ENCODE measurements around the gene TECPR2. TPM values are rescaled to one million over a fixed set of nuclear protein-coding genes. Genes with fewer than 3 reads are reported as not detected.

TECPR2 gene, protein sequence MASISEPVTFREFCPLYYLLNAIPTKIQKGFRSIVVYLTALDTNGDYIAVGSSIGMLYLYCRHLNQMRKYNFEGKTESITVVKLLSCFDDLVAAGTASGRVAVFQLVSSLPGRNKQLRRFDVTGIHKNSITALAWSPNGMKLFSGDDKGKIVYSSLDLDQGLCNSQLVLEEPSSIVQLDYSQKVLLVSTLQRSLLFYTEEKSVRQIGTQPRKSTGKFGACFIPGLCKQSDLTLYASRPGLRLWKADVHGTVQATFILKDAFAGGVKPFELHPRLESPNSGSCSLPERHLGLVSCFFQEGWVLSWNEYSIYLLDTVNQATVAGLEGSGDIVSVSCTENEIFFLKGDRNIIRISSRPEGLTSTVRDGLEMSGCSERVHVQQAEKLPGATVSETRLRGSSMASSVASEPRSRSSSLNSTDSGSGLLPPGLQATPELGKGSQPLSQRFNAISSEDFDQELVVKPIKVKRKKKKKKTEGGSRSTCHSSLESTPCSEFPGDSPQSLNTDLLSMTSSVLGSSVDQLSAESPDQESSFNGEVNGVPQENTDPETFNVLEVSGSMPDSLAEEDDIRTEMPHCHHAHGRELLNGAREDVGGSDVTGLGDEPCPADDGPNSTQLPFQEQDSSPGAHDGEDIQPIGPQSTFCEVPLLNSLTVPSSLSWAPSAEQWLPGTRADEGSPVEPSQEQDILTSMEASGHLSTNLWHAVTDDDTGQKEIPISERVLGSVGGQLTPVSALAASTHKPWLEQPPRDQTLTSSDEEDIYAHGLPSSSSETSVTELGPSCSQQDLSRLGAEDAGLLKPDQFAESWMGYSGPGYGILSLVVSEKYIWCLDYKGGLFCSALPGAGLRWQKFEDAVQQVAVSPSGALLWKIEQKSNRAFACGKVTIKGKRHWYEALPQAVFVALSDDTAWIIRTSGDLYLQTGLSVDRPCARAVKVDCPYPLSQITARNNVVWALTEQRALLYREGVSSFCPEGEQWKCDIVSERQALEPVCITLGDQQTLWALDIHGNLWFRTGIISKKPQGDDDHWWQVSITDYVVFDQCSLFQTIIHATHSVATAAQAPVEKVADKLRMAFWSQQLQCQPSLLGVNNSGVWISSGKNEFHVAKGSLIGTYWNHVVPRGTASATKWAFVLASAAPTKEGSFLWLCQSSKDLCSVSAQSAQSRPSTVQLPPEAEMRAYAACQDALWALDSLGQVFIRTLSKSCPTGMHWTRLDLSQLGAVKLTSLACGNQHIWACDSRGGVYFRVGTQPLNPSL (N-terminal part only)
- total RNA-seq, result 10 to 100 TPM; 28.7 to 54.8 (median 36.6) TPM

DNA sequence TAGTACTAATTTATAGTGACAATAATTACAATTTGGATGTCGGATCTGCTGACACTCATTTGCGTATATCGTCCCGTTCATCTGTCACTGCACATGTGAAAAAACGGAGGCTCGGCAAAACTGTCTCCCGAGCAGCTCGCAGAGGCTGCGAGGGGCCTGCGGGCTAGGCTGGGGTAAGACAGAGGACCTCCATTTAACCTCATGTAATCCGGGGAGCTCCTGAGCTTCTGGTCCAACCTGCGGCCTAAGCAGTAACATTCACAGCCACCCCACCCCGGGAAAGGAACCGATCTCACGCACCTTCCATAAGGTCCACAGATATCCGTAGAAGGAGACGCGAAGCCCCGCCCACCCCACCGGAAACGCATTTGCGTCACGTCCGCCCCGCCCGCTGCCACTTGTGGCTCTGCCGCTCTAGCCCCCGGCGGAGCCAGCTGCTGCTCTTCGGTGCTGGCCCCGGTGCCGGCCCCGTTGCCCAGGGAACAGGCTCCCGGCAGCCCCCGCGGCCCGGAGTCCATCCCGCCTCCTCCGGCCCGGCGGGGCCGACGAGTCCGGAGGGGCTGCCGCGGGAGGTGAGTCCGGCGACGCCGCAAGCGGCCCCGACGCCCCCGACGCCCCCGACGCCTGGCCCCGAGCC lies at the start of gene TECPR2, which contains the start of gene CINP:
TSS of gene TECPR2 (plus strand) at position 397 of the 637 bp plus-strand sequence. CDS start 13,781 bp downstream, outside the sequence.
TSS of gene CINP (minus strand) at position 346 of the 637 bp plus-strand sequence. CDS start at position 307, 39 bp downstream.
- peak; percentile 99 for DNase-seq (ENCODE audit: extremely low spot score)
- peak; percentile 90 to 91 for TF ChIP-seq POLR2AphosphoS5 (IDR thresholded peaks at IDR 0.05)
- TF ChIP-seq, protein P1, sequence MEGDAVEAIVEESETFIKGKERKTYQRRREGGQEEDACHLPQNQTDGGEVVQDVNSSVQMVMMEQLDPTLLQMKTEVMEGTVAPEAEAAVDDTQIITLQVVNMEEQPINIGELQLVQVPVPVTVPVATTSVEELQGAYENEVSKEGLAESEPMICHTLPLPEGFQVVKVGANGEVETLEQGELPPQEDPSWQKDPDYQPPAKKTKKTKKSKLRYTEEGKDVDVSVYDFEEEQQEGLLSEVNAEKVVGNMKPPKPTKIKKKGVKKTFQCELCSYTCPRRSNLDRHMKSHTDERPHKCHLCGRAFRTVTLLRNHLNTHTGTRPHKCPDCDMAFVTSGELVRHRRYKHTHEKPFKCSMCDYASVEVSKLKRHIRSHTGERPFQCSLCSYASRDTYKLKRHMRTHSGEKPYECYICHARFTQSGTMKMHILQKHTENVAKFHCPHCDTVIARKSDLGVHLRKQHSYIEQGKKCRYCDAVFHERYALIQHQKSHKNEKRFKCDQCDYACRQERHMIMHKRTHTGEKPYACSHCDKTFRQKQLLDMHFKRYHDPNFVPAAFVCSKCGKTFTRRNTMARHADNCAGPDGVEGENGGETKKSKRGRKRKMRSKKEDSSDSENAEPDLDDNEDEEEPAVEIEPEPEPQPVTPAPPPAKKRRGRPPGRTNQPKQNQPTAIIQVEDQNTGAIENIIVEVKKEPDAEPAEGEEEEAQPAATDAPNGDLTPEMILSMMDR (IDR thresholded peaks at IDR 0.05), result no peak
- TF ChIP-seq POLR2A (IDR thresholded peaks at IDR 0.05; ENCODE audit: low read depth), result peak; percentile 72
- no peak for TF ChIP-seq EP300 (IDR thresholded peaks at IDR 0.05)
- H3K27me3 ChIP-seq, result no peaks in the 10 kb centered on the region
- H3K36me3 ChIP-seq, result peaks cover 12 to 25% (median 18%) of the 10 kb centered on the region in 4 donors
- WGBS, result 0% methylated on average over 15 of the region's 58 CpGs
- intact Hi-C loops (cut with DNase I), result no loop called here
- peaks cover 21 to 51% (median 43%) of the 10 kb centered on the region in 4 donors for H3K4me1 ChIP-seq
- no peaks in the 10 kb centered on the region for H3K9me3 ChIP-seq
- peak within 1 kb of the TSS; percentile 94 to 100 (median 98) for H3K27ac ChIP-seq (replicated peaks in 1 of 4)
- peak within 1 kb of the TSS; percentile 80 to 95 (median 90) for H3K4me3 ChIP-seq

DNA sequence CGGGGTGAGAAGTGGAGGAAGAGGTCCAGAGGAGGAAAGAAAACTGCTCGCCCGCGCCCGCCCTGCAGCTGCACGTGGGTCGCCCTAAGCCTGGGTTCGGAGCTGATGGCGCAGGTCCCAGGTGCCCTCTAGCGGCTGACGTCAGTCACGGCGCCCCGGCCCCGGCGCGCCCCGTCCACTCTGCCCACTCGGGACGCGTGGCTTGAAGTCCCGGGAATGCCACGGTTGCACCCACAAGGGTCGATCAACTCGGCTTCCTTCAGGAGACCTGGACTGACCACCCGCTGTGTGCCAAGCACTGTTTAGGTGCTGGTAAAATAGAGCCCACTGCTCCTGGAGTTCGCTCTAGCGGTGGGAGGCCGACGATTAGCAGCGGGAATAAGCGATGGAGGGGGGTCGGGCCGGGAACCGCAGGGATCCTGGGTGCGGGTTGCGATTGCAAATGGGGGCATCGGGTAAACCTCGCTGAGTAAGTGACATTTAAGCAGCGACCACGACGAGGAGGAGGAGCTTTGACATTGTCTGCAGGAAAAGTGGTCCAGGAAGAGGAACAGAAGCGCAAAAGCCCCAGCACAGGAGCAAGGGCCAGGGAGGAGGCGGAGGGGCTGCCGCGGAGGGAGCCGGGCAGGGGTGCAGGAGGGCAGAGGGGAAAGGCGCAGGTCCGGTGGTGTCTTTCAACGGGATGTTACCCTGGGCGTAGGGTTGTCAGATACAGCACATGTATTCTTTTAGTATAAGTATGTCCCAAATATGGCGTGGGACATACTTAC lies 48.3 kb upstream of the TECPR2 start:
- TF ChIP-seq POLR2A (IDR thresholded peaks at IDR 0.05; ENCODE audit: low read depth) (no peak), EP300 (IDR thresholded peaks at IDR 0.05) (no peak), POLR2AphosphoS5 (IDR thresholded peaks at IDR 0.05) (peak in 1 of 2 donors; percentile 75)
- TF ChIP-seq, protein P1 (IDR thresholded peaks at IDR 0.05), result peak; percentile 96 to 99 (median 96)
- H3K9me3 ChIP-seq, result no peaks in the 10 kb centered on the region
- H3K27me3 ChIP-seq, result no peaks in the 10 kb centered on the region
- H3K4me1 ChIP-seq, result peaks cover 30 to 53% (median 48%) of the 10 kb centered on the region in 4 donors
- WGBS, result 10% methylated on average over 28 of the region's 52 CpGs
- H3K27ac ChIP-seq (replicated peaks in 1 of 4), result peak overlapping the region; percentile 26 to 67 (median 38)
- H3K4me3 ChIP-seq, result peak overlapping the region; percentile 50 to 61 (median 52)
- intact Hi-C loops (cut with DNase I), result loop anchor here (2.0 to 10.0 kb wide), 3 partner anchors 80 to 352 kb away; partner anchors contain the start of gene DYNC1H1
- DNase-seq (ENCODE audit: extremely low spot score), result peak; percentile 96
- no peaks in the 10 kb centered on the region for H3K36me3 ChIP-seq

DNA sequence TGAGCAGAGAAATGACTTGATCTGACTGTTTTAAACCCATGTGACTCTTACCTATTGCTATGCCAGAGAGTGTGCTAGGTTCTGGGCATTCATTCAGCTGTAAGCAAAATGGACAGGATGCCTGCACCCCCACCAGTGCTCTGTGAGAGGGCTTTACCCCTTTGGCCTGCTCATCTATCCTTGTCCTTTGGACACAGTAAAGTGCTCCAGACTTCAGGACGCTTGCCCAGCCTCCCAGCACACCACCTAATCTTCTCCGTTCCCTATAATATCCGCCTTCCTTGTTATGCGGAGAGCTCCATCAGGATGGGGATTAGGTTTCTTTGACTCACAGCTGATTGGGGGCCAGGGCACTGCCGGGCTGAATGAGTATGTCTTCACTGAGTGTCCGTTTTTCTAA lies 47.6 kb upstream of the TECPR2 start:
- H3K27ac ChIP-seq (replicated peaks in 1 of 4), result peak overlapping the region in 3 of 4 donors; percentile 96 to 98 (median 98)
- WGBS, result 83% methylated on average over 6 of the region's 6 CpGs
- intact Hi-C loops (cut with DNase I), result loop anchor here (2.0 to 10.0 kb wide), 3 partner anchors 80 to 353 kb away; partner anchors contain the start of gene DYNC1H1

More for the DNA sequence above, 47.6 kb upstream of the TECPR2 start:
- TF ChIP-seq EP300 (IDR thresholded peaks at IDR 0.05), result no peak
- TF ChIP-seq, protein P1 (IDR thresholded peaks at IDR 0.05), result no peak
- TF ChIP-seq POLR2AphosphoS5 (IDR thresholded peaks at IDR 0.05), result no peak
- no peak for TF ChIP-seq POLR2A (IDR thresholded peaks at IDR 0.05; ENCODE audit: low read depth)
- no peaks in the 10 kb centered on the region for H3K27me3 ChIP-seq
- H3K4me3 ChIP-seq, result no peak overlapping the region
- H3K36me3 ChIP-seq, result no peaks in the 10 kb centered on the region
- H3K4me1 ChIP-seq, result peaks cover 30 to 55% (median 49%) of the 10 kb centered on the region in 4 donors
- H3K9me3 ChIP-seq, result no peaks in the 10 kb centered on the region
- DNase-seq (ENCODE audit: extremely low spot score), result no peak
